Psoas muscle (tissue), 8 donors: ENCODE measurements around the gene LNPEP. TPM values are rescaled to one million over a fixed set of nuclear protein-coding genes. Genes with fewer than 3 reads are reported as not detected.

Experiments
- ATAC-seq, 4 donors: fragments of 200-7000 bp; cut with Tn5 transposase; one replicate each; pipeline ENCODE4 v1.9.1; 2020; ENCODE audit warnings: moderate library complexity in 3 of 4, mild to moderate bottlenecking in 2 of 4
- DNase-seq, 2 donors: peaks; one replicate each; pipeline ENCODE4 v3.0.0-alpha.2; 2020
- H3K27ac ChIP-seq: fragments of 200-600 bp; one replicate; pipeline ENCODE4 v1.8.0; 2022
- H3K27me3 ChIP-seq, 3 donors: fragments of 200-600 bp in 1 of 3; one replicate each; pipeline versions ENCODE4 v1.6.1 to v1.8.0; 2013 to 2022; ENCODE audit warnings: low read length in 2 of 3, mild to moderate bottlenecking in 2 of 3, moderate library complexity in 1 of 3; ENCODE audit not compliant: insufficient read depth in 3 of 3
- H3K36me3 ChIP-seq, 2 donors: fragments of 200-600 bp in 1 of 2; one replicate each; pipeline versions ENCODE4 v1.6.1 to v1.8.0; 2013 to 2022; ENCODE audit warnings: low read depth in 1 of 2, mild to moderate bottlenecking in 1 of 2, moderate library complexity in 1 of 2; ENCODE audit not compliant: insufficient read depth in 1 of 2
- H3K4me1 ChIP-seq: fragments of 200-600 bp; one replicate; pipeline ENCODE4 v1.8.0; 2022
- H3K4me3 ChIP-seq: fragments of 200-600 bp; one replicate; pipeline ENCODE4 v1.8.0; 2022; ENCODE audit warnings: mild to moderate bottlenecking
- H3K9me3 ChIP-seq: fragments of 200-600 bp; one replicate; pipeline ENCODE4 v1.8.0; 2022
- WGBS, 3 donors: extraction: QIAGEN DNeasy Blood & Tissue Kit; methylation state at CpG; one replicate each; pipeline versions ENCODE4 v1.1.6 to v1.1.7; 2013; 5-methylcytosine and 5-hydroxymethylcytosine counted together
- intact Hi-C, 2 donors: fragments of 100-400 bp; cut with DNase I; formaldehyde crosslinking; loops; one replicate each; pipeline versions ENCODE4 v1.11.0 to v1.14.2; 2022
- polyA plus RNA-seq, 3 donors: library from polyadenylated mRNA; stranded (reverse); fragments of 200-250 nt; gene quantifications; one replicate each; pipeline ENCODE4 v1.2.3, GENCODE V29; 2013
- total RNA-seq, 4 donors: library from RNA; stranded (reverse); fragmentation: NEBNext Ultra II Directional in 2 of 4; extraction: Animal tissue kit (Norgen Biotek cat#: 25700) in 2 of 4; gene quantifications; one replicate each; pipeline versions ENCODE4 v1.2.1 to v1.2.4, GENCODE V29; 2021 to 2023
- TF ChIP-seq, protein P1 (sequence below): fragments of 200-600 bp; IDR thresholded peaks from one replicate; pipeline ENCODE4 v1.8.0; 2022; ENCODE audit warnings: antibody characterized with exemption
- donor health status: healthy with polysubstance abuse.
- donor health status: DM: no; HTN: no; CAD: no; lungs with moderate emphysema.
- donor health status: Bipolar disorder and iron deficiency.
- donor health status: healthy.
- donor health status: DM: yes; HTN: yes; CAD: no.
- donor health status: DM: no; HTN: no; CAD: no.
- donor health status: DM: no; HTN: no; CAD: no.
- donor health status: DM: yes; HTN: yes; CAD: no.

LNPEP gene
- total and polyA plus RNA-seq, 7 donors, result 4.1 to 62.8 (median 30.4) TPM

DNA sequence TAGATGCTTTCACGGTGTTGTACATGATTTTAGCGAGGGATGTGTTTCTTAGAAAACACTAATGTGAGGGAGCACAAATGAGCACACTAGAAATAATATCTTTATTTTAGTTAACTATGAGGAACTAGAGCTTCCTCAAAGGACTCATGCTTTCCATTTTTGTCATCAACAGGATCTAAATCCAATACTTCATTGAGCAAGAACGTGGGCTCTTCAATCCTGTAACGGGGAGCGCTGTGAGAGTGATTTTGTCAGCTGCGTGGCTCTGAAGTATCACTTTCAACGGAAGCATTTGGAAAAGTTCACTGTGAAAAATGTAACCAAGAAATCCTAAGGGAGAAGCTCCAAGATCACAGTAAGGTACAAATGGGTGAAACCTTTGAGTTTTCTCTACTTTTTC, 113.3 kb downstream of the LNPEP start:
- ATAC-seq (peak in 2 of 4 donors; percentile 52 to 54), DNase-seq (no peak)
- peaks cover 2% of the 10 kb centered on the region for H3K9me3 ChIP-seq
- no peak overlapping the region for H3K4me3 ChIP-seq
- no peaks in the 10 kb centered on the region for H3K36me3 ChIP-seq
- H3K27ac ChIP-seq, result no peak overlapping the region
- H3K27me3 ChIP-seq, result no peaks in the 10 kb centered on the region
- no peaks in the 10 kb centered on the region for H3K4me1 ChIP-seq
- 24 to 30% (median 26%) methylated on average over 7 of the region's 7 CpGs for WGBS, 3 donors
- intact Hi-C loops, result loop anchor here in 1 of 2 donors (5.0 kb wide), 2 partner anchors 93 to 113 kb away; partner anchors contain the start of gene LIX1
- TF ChIP-seq, protein P1, sequence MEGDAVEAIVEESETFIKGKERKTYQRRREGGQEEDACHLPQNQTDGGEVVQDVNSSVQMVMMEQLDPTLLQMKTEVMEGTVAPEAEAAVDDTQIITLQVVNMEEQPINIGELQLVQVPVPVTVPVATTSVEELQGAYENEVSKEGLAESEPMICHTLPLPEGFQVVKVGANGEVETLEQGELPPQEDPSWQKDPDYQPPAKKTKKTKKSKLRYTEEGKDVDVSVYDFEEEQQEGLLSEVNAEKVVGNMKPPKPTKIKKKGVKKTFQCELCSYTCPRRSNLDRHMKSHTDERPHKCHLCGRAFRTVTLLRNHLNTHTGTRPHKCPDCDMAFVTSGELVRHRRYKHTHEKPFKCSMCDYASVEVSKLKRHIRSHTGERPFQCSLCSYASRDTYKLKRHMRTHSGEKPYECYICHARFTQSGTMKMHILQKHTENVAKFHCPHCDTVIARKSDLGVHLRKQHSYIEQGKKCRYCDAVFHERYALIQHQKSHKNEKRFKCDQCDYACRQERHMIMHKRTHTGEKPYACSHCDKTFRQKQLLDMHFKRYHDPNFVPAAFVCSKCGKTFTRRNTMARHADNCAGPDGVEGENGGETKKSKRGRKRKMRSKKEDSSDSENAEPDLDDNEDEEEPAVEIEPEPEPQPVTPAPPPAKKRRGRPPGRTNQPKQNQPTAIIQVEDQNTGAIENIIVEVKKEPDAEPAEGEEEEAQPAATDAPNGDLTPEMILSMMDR, result no peak

DNA sequence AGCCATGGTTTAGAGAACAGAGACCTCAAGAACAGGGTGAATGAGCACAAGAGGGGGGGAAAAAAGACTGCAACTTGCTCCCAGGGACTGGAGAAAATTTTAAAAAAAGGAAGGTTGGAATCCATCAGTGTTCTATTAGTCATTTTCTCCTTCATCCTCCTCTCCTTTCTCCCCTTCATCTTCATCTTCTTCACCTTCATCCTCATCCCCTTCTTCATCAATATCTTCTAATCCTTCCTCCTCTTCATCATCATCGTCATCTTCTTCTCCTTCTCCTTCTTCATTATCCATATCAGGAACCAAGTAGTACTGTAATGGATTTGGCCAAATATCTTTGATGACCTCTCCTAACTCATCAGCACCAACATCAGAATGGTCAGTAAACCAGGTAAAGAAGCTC, 120.4 kb downstream of the LNPEP start:
- Histone ChIP-seq H3K27me3 (no peaks in the 10 kb centered on the region), H3K27ac (no peak overlapping the region), H3K36me3 (no peaks in the 10 kb centered on the region), H3K4me3 (no peak overlapping the region), H3K9me3 (peaks cover 2% of the 10 kb centered on the region), H3K4me1 (no peaks in the 10 kb centered on the region)
- TF ChIP-seq, protein P1, result no peak
- ATAC-seq (no peak), DNase-seq (no peak)
- intact Hi-C loops, result no loop called here
- WGBS, 3 donors, result 94 to 100% (median 95%) methylated on average over 1 of the region's 1 CpG

DNA sequence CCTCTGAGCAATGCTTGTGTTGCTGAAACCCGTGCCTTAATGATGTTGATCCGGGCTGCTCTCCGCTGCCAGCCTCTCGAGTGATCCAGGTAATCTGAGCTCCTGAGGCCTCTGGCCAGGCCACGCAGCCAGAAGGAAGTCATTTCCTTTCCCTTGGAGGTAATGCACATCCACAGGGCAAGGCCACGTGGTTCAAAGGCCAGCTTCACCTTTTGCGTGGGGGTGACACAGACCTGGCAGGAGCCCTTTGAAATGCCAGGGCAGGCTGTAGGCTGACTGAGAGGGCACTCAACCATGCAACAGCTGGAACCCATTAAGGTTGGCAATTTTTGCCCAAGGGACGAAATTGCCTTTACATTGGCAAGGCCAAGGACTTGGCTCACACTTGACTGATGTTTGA, 126.2 kb downstream of the LNPEP start:
- 26 to 28% (median 26%) methylated on average over 8 of the region's 8 CpGs for WGBS, 3 donors
- Histone ChIP-seq H3K9me3 (no peaks in the 10 kb centered on the region), H3K27ac (no peak overlapping the region), H3K4me3 (no peak overlapping the region), H3K4me1 (no peaks in the 10 kb centered on the region), H3K27me3 (no peaks in the 10 kb centered on the region), H3K36me3 (no peaks in the 10 kb centered on the region)
- peak; percentile 74 to 90 (median 82) for ATAC-seq
- TF ChIP-seq, protein P1, result no peak
- intact Hi-C loops, result no loop called here
- DNase-seq, result peak in 1 of 2 donors; percentile 52

DNA sequence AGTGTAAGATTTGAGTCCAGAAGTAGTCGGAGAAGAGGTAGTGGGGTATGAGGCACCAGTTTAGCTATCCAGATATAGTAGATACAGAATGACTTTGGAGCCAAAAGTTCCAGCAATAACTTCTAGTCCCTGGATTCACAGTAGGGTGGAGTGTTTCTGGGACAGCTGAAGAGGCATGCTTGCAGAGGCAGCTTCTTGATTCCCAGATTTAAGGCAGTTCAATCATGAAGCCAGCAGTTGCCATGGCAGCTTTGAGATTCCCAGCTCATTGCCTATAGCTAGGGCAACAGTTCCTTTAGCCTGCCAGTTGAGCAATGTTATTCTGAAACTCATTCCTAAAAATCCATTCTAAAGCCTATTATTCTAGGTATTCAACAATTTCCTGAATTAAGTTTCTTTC, 127.4 kb downstream of the LNPEP start:
- H3K27ac ChIP-seq, result no peak overlapping the region
- TF ChIP-seq, protein P1, result no peak
- H3K4me1 ChIP-seq, result no peaks in the 10 kb centered on the region
- no peak for DNase-seq
- no peaks in the 10 kb centered on the region for H3K27me3 ChIP-seq
- intact Hi-C loops, result no loop called here
- no peaks in the 10 kb centered on the region for H3K9me3 ChIP-seq
- no peak for ATAC-seq
- no peak overlapping the region for H3K4me3 ChIP-seq
- no peaks in the 10 kb centered on the region for H3K36me3 ChIP-seq
- WGBS, 3 donors, result 47 to 81% (median 54%) methylated on average over 1 of the region's 1 CpG

DNA sequence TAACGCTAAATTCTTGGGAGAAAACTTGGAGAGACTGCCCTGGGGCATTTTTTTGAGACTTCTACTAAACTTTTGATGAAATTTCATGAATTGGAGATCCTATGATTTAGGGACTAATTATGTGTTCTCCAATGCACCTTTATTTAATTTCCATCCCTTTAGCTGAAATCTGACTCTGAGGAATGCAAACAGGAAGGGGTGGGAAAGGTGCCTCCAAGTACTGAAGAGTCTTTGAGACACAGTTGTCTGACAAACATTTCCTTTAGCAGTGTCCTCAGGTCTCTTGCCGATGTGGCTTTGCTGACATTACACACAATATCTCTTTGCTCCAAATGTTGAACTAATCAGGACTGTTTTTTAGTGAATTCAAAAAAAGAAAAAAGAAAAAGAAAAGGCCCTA, 129.6 kb downstream of the LNPEP start:
- TF ChIP-seq, protein P1, result no peak
- 57 to 71% (median 63%) methylated on average over 2 of the region's 2 CpGs for WGBS, 3 donors
- H3K4me1 ChIP-seq, result no peaks in the 10 kb centered on the region
- intact Hi-C loops, result no loop called here
- no peak for DNase-seq
- no peaks in the 10 kb centered on the region for H3K36me3 ChIP-seq
- H3K9me3 ChIP-seq, result no peaks in the 10 kb centered on the region
- no peak overlapping the region for H3K27ac ChIP-seq
- no peak overlapping the region for H3K4me3 ChIP-seq
- ATAC-seq, result no peak
- no peaks in the 10 kb centered on the region for H3K27me3 ChIP-seq
